Immature natural killer cell (primary cell): Measurements from ENCODE around the gene IRF3. TPM values are rescaled to one million over a fixed set of nuclear protein-coding genes. Genes with fewer than 3 reads are reported as not detected.

ENCODE experiments used
- DNase-seq, 3 donors: peaks; one replicate each; pipeline ENCODE4 v3.0.0; 2022; ENCODE audit warnings: mixed read lengths in 1 of 3
- H3K27ac Mint-ChIP-seq, 6 donors: one replicate each; pipeline ENCODE4 v1.8.0; 2020; ENCODE audit warnings: mixed read lengths in 6 of 6, mild to moderate bottlenecking in 5 of 6, inconsistent platforms in 4 of 6, moderate library complexity in 3 of 6
- H3K27me3 Mint-ChIP-seq, 3 donors: one replicate each; pipeline ENCODE4 v1.8.0; 2020 to 2021; ENCODE audit warnings: low read depth in 3 of 3, mild to moderate bottlenecking in 3 of 3, mixed read lengths in 3 of 3, moderate library complexity in 3 of 3, inconsistent platforms in 1 of 3
- H3K36me3 Mint-ChIP-seq, 3 donors: one replicate each; pipeline ENCODE4 v1.8.0; 2020; ENCODE audit warnings: mixed read lengths in 3 of 3, inconsistent platforms in 2 of 3, mild to moderate bottlenecking in 2 of 3
- H3K4me1 Mint-ChIP-seq, 2 donors: one replicate each; pipeline ENCODE4 v1.8.0; 2020; ENCODE audit warnings: inconsistent platforms in 2 of 2, mild to moderate bottlenecking in 2 of 2, mixed read lengths in 2 of 2, moderate library complexity in 1 of 2
- H3K4me3 Mint-ChIP-seq, 5 donors: one replicate each; pipeline ENCODE4 v1.8.0; 2020; ENCODE audit warnings: mild to moderate bottlenecking in 5 of 5, mixed read lengths in 5 of 5, inconsistent platforms in 3 of 5, moderate library complexity in 3 of 5
- H3K9me3 Mint-ChIP-seq, 6 donors: one replicate each; pipeline ENCODE4 v1.8.0; 2020; ENCODE audit warnings: mild to moderate bottlenecking in 6 of 6, mixed read lengths in 6 of 6, inconsistent platforms in 4 of 6, moderate library complexity in 3 of 6
- polyA plus RNA-seq, 3 donors: library from polyadenylated mRNA; unstranded; fragments of 300-500 nt; fragmentation: Illumina TruSeq; gene quantifications; one replicate each; pipeline ENCODE4 v1.2.3, GENCODE V29; 2021

Gene IRF3, protein sequence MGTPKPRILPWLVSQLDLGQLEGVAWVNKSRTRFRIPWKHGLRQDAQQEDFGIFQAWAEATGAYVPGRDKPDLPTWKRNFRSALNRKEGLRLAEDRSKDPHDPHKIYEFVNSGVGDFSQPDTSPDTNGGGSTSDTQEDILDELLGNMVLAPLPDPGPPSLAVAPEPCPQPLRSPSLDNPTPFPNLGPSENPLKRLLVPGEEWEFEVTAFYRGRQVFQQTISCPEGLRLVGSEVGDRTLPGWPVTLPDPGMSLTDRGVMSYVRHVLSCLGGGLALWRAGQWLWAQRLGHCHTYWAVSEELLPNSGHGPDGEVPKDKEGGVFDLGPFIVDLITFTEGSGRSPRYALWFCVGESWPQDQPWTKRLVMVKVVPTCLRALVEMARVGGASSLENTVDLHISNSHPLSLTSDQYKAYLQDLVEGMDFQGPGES
- polyA plus RNA-seq, result 10 to 100 TPM; 63.8 to 82.0 (median 78.9) TPM

GRCh38 chr19:49665351-49666119 is at the start of gene IRF3, which contains the start of gene BCL2L12:
IRF3 (minus strand) TSS chr19:49665857; CDS start chr19:49664838, 1,019 bp downstream.
BCL2L12 (plus strand) TSS chr19:49665933; CDS start chr19:49666693, 760 bp downstream.
- Mint-ChIP-seq H3K4me1 (peaks cover 44 to 45% of the 10 kb centered on the region in 2 donors), H3K27me3 (peaks cover 7 to 12% (median 11%) of the 10 kb centered on the region in 3 donors), H3K36me3 (peaks cover 0 to 5% (median 3%) of the 10 kb centered on the region in 3 donors), H3K4me3 (peak within 1 kb of the TSS; percentile 96 to 99 (median 97)), H3K27ac (peak within 1 kb of the TSS; percentile 93 to 99 (median 96)), H3K9me3 (no peaks in the 10 kb centered on the region)
- DNase-seq, result peak; percentile 98

DNA sequence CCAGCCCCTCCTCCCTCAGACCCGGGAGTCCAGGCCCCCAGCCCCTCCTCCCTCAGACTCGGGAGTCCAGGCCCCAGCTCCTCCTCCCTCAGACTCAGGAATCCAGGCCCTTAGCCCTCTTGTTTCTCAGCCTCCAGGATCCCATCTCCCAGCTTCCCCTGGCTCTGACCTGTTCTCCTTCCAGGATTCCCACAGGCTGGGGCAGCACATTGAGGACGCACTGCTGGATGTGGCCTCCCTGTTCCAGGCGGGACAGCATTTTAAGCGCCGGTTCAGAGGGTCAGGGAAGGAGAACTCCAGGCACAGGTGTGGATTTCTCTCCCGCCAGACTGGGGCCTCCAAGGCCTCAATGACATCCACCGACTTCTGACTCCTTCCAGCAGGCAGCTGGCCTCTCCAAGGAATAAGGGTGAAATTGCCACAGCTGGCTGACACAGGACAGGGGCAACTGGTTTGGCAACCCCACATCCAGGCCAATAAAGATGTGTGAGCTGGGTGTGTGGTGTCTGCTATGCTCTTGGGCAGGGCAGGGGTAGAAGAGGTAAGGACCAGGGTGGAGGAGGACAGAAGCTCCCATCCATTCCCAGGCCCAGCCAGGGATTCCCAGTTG is 47.7 kb upstream of the IRF3 start:
- peaks cover 8 to 13% of the 10 kb centered on the region in 2 donors for H3K4me1 Mint-ChIP-seq

GRCh38 chr19:49712397-49712859 is 46.8 kb upstream of the IRF3 start:
- peaks cover 4 to 7% (median 5%) of the 10 kb centered on the region in 3 donors for H3K27me3 Mint-ChIP-seq
- no peak for DNase-seq
- peaks cover 0 to 5% (median 0%) of the 10 kb centered on the region in 3 donors for H3K36me3 Mint-ChIP-seq
- no peaks in the 10 kb centered on the region for H3K9me3 Mint-ChIP-seq
- peaks cover 4 to 8% of the 10 kb centered on the region in 2 donors for H3K4me1 Mint-ChIP-seq
- no peak overlapping the region for H3K4me3 Mint-ChIP-seq
- H3K27ac Mint-ChIP-seq, result no peak overlapping the region

More for the DNA sequence above, 47.7 kb upstream of the IRF3 start:
- H3K27ac Mint-ChIP-seq, result no peak overlapping the region
- peaks cover 6 to 10% (median 6%) of the 10 kb centered on the region in 3 donors for H3K27me3 Mint-ChIP-seq
- no peaks in the 10 kb centered on the region for H3K9me3 Mint-ChIP-seq
- peaks cover 0 to 9% (median 0%) of the 10 kb centered on the region in 3 donors for H3K36me3 Mint-ChIP-seq
- no peak overlapping the region for H3K4me3 Mint-ChIP-seq
- no peak for DNase-seq

- Mint-ChIP-seq H3K27ac (no peak overlapping the region), H3K4me3 (no peak overlapping the region), H3K4me1 (no peaks in the 10 kb centered on the region), H3K36me3 (peaks cover 0 to 4% (median 0%) of the 10 kb centered on the region in 3 donors), H3K9me3 (no peaks in the 10 kb centered on the region), H3K27me3 (peaks cover 2 to 4% (median 2%) of the 10 kb centered on the region in 3 donors)
- no peak for DNase-seq
These were observed 44.8 kb upstream of the IRF3 start for GRCh38 chr19:49710372-49710951.

GRCh38 chr19:49705919-49706318 is 40.3 kb upstream of the IRF3 start:
- no peak overlapping the region for H3K27ac Mint-ChIP-seq
- no peak for DNase-seq
- no peaks in the 10 kb centered on the region for H3K36me3 Mint-ChIP-seq
- H3K27me3 Mint-ChIP-seq, result peaks cover 0 to 7% (median 2%) of the 10 kb centered on the region in 3 donors
- no peaks in the 10 kb centered on the region for H3K4me1 Mint-ChIP-seq
- H3K4me3 Mint-ChIP-seq, result no peak overlapping the region
- H3K9me3 Mint-ChIP-seq, result no peaks in the 10 kb centered on the region

DNA sequence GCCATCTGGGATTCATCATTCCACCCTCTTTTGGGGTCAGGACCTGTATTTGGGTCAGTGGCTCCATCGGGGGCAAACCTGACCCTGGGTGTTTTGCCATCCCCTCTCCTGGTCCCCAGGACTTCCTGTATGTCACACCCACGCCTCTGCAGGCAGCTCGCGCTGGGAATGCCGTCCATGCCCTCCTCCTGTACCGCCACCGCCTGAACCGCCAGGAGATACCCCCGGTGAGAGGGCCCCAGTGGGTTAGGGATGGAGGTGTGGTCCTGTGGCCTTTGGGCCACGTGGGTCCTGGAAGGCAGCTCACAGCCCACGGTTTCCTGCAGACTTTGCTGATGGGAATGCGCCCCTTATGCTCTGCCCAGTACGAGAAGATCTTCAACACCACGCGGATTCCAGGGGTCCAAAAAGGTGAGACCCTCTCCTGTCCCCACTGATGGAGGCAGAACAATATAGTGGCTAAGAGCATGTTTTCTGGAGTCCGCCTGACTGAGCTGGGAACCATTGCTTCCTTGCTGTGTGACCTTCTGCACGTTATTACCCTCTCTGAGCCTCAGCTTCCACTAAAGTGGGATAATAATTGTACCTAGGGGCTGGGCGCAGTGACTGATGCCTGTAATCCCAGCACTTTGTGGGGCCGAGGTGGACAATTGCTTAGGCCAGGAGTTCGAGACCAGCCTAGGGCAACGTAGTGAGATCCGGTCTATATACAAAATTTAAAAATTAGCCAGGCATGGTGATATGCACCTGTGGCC is 39.4 kb upstream of the IRF3 start:
- Mint-ChIP-seq H3K27me3 (peaks cover 0 to 7% (median 2%) of the 10 kb centered on the region in 3 donors), H3K27ac (no peak overlapping the region), H3K36me3 (no peaks in the 10 kb centered on the region), H3K4me1 (no peaks in the 10 kb centered on the region), H3K4me3 (no peak overlapping the region), H3K9me3 (no peaks in the 10 kb centered on the region)
- DNase-seq, result no peak

DNA sequence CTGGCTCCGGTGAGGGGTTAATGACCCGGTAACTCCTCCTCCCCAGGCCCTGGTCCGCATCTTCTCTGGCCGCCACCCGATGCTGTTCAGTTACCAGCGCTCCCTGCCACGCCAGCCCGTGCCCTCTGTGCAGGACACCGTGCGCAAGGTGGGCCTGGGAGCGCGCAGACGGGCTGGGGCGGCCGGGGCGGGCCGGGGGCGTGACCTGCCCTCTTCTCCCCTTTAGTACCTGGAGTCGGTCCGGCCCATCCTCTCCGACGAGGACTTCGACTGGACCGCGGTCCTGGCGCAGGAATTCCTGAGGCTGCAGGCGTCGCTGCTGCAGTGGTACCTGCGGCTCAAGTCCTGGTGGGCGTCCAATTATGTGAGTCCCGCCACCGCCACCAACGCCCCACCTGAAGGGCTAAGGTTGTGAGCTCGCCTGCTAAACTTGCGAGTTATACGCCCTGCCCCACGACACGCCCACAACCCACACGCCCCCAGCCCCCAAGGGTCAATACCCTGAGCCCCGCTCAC is 35.7 kb upstream of the IRF3 start:
- no peaks in the 10 kb centered on the region for H3K9me3 Mint-ChIP-seq
- H3K4me3 Mint-ChIP-seq, result no peak overlapping the region
- H3K27ac Mint-ChIP-seq, result no peak overlapping the region

DNA sequence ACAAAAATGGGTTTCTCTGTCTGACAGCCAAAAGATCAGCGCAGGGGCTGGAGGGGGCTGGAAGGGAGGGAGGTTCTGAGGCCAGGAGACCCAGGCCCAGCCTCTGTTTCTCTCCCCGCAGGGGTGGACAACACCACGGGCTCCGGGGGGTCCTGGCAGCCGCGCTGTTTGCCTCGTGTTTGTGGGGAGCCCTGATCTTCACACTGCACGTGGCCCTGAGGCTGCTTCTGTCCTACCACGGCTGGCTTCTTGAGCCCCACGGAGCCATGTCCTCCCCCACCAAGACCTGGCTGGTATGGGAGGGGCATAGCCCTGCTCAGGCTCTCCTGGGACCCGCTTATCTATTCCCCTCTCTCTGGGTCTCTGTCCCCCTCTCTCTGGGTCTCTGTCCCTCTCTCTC is 34.9 kb upstream of the IRF3 start:
- DNase-seq, result no peak
- peaks cover 0 to 3% (median 2%) of the 10 kb centered on the region in 3 donors for H3K27me3 Mint-ChIP-seq
- H3K4me3 Mint-ChIP-seq, result no peak overlapping the region
- no peaks in the 10 kb centered on the region for H3K4me1 Mint-ChIP-seq
- H3K9me3 Mint-ChIP-seq, result no peaks in the 10 kb centered on the region
- no peak overlapping the region for H3K27ac Mint-ChIP-seq
- H3K36me3 Mint-ChIP-seq, result no peaks in the 10 kb centered on the region

More for the DNA sequence above, 35.7 kb upstream of the IRF3 start:
- Mint-ChIP-seq H3K27me3 (peaks cover 0 to 3% (median 2%) of the 10 kb centered on the region in 3 donors), H3K36me3 (no peaks in the 10 kb centered on the region), H3K4me1 (no peaks in the 10 kb centered on the region)
- no peak for DNase-seq

- Mint-ChIP-seq H3K4me1 (no peaks in the 10 kb centered on the region), H3K27me3 (peaks cover 3 to 4% (median 3%) of the 10 kb centered on the region in 3 donors), H3K27ac (no peak overlapping the region), H3K4me3 (no peak overlapping the region), H3K9me3 (no peaks in the 10 kb centered on the region), H3K36me3 (no peaks in the 10 kb centered on the region)
- no peak for DNase-seq
These were observed 33.7 kb upstream of the IRF3 start for GRCh38 chr19:49699364-49699763.

DNA sequence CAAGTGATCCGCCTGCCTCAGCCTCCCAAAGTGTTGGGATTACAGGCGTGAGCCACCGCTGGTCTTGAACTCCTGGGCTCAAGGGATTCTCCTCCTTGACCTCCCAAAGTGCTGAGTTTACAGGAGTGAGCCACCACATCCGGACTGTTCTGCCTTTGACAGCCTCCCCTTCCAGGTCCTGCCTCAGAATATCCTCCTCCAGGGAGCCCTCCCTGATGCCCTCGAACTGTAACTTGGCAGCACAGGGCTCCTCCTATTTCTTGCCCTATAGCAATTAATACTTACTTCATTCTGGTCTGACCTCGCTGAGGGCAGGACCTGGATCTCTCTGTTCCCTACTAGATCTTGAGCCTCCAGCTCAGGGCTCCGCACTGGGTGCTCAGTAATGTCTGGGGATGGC is 31.2 kb upstream of the IRF3 start:
- Mint-ChIP-seq H3K4me1 (no peaks in the 10 kb centered on the region), H3K4me3 (no peak overlapping the region), H3K36me3 (no peaks in the 10 kb centered on the region), H3K27ac (no peak overlapping the region), H3K27me3 (peaks cover 4 to 9% (median 6%) of the 10 kb centered on the region in 3 donors), H3K9me3 (no peaks in the 10 kb centered on the region)
- DNase-seq, result no peak

DNA sequence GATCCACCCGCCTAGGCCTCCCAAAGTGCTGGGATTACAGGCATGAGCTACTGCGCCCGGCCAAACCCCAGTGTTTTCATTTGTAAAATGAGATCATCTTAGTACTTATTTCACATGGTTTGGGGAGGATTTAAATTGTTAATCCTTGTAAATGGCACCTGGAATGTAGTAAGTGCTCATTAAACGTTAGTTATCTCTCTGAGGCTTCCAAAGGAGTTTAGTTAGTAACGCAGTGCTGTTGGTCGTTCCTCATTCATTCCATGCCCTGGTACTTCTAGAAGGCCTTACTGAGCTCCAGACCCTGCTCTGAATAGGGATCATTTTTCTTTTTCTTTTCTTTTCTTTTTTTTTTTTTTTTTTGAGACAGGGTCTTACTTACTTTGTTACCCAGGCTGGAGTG is 30.5 kb upstream of the IRF3 start:
- Mint-ChIP-seq H3K27me3 (peaks cover 2 to 9% (median 6%) of the 10 kb centered on the region in 3 donors), H3K9me3 (no peaks in the 10 kb centered on the region), H3K4me1 (peaks cover 5 to 6% of the 10 kb centered on the region in 2 donors), H3K36me3 (no peaks in the 10 kb centered on the region), H3K27ac (no peak overlapping the region), H3K4me3 (no peak overlapping the region)
- no peak for DNase-seq

DNA sequence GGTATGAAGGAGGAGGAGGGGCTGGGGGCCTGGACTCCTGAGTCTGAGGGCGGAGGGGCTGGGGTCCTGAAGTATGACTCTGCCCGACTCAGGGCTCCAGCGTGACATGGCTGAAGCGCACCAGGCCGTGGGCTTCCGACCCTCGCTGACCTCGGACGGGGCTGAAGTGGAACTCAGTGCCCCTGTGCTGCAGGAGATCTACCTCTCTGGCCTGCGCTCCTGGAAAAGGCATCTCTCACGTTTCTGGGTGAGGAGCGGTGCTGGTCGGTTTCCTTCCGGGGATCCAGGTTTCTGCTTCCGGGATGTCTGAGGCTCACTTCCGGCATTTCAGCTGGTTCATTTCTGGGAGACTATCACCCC is 26.5 kb upstream of the IRF3 start:
- H3K9me3 Mint-ChIP-seq, result no peaks in the 10 kb centered on the region
- no peak for DNase-seq
- H3K4me1 Mint-ChIP-seq, result peaks cover 17 to 22% of the 10 kb centered on the region in 2 donors
- no peak overlapping the region for H3K27ac Mint-ChIP-seq
- H3K4me3 Mint-ChIP-seq, result peak overlapping the region in 3 of 5 donors; percentile 14 to 27 (median 21)
- peaks cover 9 to 17% (median 12%) of the 10 kb centered on the region in 3 donors for H3K27me3 Mint-ChIP-seq
- peaks cover 0 to 7% (median 3%) of the 10 kb centered on the region in 3 donors for H3K36me3 Mint-ChIP-seq
